GM18498 (cell line): ENCODE data around the gene URB2.
"Not testable (repeated sequence)": the region's sequence is repeated elsewhere in the genome, so short reads cannot be mapped to it uniquely, and the experiment has no call there.

Experiments
- ATAC-seq: cut with Tn5 transposase; IDR thresholded peaks from one replicate; pipeline ENCODE4 v1.9.1; 2021; ENCODE audit warnings: mild to moderate bottlenecking, moderate library complexity; ENCODE audit not compliant: unreplicated experiment

Gene URB2

DNA sequence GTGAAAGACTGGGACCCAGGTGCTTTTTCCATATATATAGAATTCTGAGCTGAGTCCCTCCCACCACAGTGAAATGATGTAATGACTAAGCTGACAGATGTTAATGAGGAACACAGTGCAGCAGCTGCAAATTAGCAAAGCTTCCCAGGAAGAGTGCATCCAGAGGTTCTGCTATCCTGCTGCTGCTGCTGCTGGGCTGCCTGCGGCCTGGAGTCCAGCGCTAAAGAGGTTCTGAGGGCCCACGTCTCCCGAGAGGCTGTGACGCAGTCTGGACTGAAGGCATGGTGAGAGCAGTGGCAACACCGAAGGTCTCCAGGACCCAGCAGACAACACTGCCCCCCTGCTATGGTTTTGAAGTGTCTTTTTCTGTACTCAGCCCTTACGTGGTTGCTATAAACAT lies 63.9 kb downstream of the URB2 start:
- no peak for ATAC-seq

DNA sequence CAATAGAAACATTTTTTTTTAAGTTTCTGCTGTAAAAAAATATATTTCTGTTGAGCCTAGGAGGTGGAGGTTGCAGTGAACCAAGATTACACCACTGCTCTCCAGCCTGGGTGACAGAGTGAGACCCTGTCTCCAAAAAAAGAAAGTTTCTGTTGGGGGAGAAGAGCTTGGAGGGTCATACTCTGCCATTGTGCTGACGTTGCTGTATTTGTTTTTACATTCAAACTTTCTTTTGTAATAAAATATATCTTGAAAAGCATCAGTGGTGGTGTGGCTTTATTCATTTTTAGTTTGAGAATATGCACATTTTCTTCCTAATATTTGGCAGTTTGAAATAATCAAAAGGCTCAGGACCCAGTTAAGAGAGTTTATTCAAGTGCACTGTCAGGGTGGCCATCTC lies 64.6 kb downstream of the URB2 start:
- ATAC-seq, result no peak

DNA sequence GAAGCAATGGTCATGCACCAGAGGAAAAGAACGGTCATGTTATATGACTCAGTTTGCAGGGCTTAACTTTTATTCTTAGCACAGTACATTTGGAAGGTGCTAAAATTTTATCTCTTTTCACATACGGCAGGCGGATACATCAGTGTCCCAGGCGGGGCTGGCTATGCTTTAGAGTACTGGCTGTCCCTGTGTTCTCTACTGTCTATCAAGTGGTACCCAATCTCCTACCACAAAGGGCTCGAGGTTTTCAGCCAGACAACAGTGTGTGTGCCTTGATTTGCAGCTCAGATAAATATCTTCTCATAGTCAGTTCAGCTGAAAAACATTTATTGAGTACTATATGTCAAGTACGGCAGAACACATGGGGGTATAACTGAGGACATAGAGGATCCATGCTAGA lies 65.3 kb downstream of the URB2 start:
- ATAC-seq, result no peak

DNA sequence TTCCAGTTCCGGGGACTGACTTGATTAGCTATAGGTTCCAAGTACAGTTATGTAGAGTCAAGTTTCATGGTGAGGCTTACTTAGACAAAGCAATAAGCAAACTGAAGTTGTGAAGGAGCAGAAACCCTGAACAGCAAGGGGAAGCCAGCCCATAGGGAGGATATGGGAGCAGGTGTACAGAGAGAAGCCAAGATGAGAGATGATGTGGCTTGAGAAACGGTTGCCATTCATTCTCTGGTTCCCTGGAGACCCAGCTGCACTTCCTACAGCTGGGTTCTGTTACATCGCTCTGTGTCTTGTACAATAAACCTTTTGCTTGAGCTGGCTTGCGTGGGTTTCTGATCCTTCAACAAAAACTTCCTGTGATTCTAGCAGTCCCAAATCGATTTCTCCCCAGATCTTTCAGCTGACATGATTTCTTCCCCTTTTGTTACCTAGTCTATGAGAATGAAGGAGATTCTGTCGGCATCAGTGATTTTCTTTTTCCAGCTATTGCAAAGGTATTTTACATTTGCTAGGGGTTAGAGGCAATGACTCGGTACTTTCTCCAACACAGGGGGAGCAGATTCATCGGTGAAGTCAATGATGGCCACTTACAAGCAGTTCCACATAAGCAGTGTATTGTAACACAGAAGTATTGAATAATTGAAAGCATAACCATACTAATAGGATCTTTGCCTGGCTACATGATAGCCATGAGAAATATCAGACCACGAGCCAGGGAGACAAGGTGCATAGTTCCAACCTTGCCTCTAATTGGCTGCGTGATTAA lies 67.3 kb downstream of the URB2 start:
- no peak for ATAC-seq

DNA sequence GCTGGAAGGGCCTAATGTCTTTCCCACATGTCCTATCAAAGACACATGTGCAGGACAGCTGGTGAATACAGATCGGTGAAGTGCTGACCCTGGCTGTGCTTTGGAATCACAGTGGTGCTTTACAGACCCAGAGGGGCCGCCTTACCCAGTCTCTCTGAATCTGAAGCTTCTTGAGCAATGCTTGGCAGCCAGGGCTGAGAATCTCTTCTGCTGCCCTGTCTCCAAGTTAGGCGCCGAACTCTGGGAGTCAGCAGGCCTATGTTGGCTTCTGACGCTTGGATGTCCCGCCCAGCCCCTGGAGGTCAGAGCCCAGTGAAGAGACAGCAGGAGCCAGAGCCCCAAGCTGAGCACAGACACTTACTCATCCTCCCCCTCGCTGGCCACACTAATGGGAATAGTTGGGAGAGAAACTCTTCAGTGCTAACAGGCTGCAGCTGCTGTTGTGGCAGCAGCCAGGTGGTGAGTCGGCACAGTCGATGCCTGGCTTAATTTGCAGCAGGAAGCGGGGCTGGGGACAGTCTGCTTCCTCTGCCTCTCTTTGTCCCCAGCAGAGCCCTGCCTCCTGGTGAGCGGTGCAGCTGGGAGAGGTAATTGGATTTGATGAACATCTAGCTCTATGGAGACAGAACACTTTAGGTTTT lies 68.1 kb downstream of the URB2 start:
- ATAC-seq, result no peak

DNA sequence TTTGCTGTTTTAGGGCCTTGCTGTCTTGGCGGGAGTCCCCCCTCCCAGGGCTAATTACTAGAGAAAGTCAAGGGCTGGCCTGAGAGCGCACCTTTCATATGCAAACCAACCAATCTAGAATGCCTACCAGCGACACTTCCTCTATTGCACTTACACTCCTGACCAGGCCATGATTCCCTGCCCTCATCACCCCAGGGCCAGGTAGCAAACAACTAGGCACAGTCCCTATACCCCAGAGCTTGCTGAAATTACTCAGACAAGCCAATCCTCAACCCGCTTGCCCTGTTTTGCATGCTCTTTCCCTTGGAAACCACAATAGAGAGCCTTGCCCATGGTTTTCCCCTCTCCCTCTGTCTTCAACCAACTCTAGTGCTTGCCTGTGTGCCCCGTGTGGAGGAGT lies 70.3 kb downstream of the URB2 start:
- no peak for ATAC-seq

DNA sequence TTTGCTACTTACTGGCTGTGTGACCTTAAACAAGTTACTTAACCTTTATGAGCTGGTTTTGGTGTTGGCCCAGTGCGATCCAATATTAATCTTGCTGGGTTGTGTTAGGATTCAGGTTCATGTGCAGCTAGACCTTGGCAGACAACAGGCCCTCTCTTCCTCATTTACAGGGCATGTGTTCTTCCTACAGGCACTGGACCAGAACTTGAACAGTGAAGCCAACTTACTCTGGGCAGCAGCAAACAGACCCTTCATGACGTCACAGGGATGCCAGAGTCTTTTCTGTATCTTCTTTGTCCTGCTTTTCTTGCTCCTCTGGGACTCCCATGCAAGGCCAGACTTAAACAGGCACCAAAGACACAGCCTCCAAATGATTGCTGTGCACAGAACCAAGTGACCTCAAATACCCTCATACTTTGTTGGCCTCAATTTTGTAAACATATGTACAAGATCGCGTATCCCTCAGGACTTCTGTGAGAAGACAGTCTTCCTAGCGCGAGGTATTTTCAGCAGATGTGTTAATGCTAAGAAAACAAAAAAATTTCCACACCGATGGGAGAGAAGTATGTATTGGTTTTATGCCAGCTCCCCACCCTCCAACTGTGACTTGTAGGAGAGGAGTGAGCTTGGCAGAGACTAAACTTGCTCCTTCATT lies 73.7 kb downstream of the URB2 start:
- ATAC-seq, result no peak

DNA sequence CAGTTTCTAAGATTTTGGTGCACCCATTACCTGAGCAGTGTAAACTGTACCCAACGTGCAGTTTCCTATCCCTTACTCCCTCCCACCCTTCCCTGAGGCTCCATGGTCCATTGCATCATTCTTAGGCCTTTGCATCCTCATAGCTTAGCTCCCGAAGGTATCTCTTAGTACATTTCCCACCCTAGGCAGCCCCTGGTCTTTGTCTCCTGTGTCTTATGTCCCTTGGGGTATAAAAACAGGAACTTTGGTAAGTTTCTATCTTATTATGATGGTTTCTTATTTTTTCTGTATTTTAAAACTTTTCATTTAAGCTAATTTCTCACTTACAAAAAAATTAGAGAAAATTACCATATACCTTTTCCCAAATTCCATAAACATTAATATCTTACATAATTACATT lies 78.1 kb downstream of the URB2 start:
- ATAC-seq, result no peak

DNA sequence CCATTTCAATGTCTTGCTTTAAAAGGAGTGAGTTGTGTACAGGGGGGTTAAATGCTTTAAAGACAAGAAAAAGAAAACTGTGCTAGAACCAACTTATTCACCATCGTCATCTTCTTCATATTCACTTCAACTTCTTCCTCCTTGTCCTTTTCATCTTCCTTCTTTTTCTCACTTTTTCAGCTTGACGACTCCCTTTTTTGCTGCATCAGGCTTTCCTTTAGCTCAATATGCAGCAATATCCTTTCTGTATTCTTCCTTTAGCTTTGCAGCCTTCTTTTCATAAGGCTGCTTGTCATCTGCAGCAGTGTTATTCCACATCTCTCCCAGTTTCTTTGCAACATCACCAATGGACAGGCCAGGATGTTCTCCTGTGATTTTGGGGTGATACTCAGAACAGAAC lies 79.1 kb downstream of the URB2 start:
- ATAC-seq, result not testable (repeated sequence)

DNA sequence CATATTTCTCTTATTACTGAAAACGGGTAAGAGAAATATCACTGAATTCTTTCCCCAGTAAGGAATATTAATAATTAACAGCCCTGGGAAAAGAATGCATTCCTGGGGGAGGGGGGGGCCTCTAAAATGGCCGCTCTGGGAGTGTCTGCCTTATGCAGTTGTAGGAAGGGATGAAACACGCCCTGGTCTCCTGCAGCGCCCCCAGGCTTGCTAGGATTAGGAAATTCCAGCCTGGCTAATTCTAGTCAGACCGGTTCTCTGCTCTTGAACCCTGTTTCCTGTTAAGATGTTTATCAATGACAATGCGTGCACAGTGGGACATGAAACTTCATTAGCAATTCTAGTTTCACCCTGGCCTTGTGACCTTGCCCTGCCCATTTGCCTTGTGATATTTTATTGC lies 81.1 kb downstream of the URB2 start:
- not testable (repeated sequence) for ATAC-seq

DNA sequence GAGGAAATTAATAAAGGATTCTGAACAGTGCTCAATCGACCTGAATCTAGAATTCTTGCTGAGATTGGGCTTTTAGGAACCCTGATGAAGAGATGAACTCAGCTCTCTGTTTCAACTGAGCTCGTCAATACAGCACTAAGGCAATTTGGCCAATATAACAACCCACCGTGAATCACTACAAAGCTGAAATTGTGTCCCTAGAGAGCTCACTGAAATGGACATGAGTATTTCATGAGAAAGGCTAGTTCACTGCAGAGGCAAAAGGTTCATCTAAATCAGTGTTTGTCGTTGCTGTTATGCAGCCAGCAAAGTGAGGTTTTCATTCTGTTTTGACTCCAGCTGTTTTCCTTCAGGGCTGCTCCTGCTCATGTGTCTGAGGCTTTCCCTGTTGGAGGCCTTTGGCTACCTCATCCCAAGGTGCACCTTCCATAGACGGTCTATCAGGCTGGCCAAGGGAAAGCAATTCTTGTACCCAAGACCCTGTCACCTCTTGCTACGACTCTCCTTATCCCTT lies 83.5 kb downstream of the URB2 start:
- ATAC-seq, result no peak
